ENCODE measurements around the gene TPPP.

DNA sequence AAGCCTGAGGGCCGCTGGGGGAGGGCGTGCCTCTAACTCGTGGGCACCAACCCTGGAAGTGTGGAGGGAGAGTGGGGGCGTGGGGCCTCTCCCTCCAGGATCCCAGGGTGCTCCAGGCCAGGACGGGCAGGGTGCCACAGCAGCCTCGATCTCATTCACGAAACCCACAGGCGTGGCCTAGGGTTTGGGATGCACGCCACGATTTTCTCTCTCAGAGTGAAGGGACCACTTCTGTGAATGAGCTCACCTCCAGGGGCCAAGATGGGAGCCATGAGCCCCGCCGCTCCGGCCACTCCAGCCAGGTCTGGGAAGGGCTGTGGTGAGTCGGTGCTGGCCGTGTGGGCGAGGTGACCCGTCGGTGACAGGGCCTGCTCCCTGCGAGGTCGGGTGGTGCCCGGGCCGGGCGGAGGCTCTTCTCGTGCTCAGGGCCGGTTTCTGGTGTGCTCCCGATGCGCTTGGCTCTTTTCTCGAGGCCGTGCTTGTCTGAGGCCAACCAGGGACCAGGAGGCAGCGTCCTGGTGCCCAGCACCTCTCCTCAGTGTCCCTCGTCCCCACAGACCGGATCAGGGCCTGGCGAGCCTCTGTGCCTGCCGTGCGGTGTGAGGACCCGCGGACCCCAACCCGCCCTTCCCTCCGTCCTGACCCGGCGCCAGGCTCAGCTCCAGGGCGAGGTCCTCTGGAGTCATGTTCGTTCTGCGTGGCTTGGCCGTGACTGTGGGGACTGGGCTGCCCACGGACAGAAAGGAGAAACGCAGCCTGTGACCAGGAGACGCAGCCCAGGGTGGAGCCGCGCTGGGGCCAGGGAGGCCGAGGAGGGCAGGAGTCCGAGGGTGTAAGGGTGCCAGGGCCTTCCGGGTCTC is 31.0 kb downstream of the TPPP start:
- TF ChIP-seq, protein P1, sequence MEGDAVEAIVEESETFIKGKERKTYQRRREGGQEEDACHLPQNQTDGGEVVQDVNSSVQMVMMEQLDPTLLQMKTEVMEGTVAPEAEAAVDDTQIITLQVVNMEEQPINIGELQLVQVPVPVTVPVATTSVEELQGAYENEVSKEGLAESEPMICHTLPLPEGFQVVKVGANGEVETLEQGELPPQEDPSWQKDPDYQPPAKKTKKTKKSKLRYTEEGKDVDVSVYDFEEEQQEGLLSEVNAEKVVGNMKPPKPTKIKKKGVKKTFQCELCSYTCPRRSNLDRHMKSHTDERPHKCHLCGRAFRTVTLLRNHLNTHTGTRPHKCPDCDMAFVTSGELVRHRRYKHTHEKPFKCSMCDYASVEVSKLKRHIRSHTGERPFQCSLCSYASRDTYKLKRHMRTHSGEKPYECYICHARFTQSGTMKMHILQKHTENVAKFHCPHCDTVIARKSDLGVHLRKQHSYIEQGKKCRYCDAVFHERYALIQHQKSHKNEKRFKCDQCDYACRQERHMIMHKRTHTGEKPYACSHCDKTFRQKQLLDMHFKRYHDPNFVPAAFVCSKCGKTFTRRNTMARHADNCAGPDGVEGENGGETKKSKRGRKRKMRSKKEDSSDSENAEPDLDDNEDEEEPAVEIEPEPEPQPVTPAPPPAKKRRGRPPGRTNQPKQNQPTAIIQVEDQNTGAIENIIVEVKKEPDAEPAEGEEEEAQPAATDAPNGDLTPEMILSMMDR (IDR thresholded peaks at IDR 0.05) = no peak
- TF ChIP-seq ZNF263 (CRISPR knock-in tag; IDR thresholded peaks at IDR 0.05; ENCODE audit: low read depth) (no peak), GRHL2 (CRISPR knock-in tag; IDR thresholded peaks at IDR 0.05; ENCODE audit: insufficient replicate concordance, severe bottlenecking) (no peak), JAZF1 (CRISPR knock-in tag; IDR thresholded peaks at IDR 0.05) (no peak), ESRRA (CRISPR knock-in tag; IDR thresholded peaks at IDR 0.05; ENCODE audit: borderline replicate concordance) (no peak), HMGA2 (CRISPR knock-in tag; IDR thresholded peaks at IDR 0.05) (no peak)
- TF ChIP-seq, protein P2, sequence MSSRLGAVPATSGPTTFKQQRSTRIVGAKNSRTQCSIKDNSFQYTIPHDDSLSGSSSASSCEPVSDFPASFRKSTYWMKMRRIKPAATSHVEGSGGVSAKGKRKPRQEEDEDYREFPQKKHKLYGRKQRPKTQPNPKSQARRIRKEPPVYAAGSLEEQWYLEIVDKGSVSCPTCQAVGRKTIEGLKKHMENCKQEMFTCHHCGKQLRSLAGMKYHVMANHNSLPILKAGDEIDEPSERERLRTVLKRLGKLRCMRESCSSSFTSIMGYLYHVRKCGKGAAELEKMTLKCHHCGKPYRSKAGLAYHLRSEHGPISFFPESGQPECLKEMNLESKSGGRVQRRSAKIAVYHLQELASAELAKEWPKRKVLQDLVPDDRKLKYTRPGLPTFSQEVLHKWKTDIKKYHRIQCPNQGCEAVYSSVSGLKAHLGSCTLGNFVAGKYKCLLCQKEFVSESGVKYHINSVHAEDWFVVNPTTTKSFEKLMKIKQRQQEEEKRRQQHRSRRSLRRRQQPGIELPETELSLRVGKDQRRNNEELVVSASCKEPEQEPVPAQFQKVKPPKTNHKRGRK (CRISPR knock-in tag; IDR thresholded peaks at IDR 0.05; ENCODE audit: borderline replicate concordance) = no peak
- TF ChIP-seq, protein P3, sequence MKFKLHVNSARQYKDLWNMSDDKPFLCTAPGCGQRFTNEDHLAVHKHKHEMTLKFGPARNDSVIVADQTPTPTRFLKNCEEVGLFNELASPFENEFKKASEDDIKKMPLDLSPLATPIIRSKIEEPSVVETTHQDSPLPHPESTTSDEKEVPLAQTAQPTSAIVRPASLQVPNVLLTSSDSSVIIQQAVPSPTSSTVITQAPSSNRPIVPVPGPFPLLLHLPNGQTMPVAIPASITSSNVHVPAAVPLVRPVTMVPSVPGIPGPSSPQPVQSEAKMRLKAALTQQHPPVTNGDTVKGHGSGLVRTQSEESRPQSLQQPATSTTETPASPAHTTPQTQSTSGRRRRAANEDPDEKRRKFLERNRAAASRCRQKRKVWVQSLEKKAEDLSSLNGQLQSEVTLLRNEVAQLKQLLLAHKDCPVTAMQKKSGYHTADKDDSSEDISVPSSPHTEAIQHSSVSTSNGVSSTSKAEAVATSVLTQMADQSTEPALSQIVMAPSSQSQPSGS (CRISPR knock-in tag; IDR thresholded peaks at IDR 0.05; ENCODE audit: borderline replicate concordance, low read depth) = no peak
